ENCODE data around the gene LMBR1. TPM values are rescaled to one million over a fixed set of nuclear protein-coding genes. Genes with fewer than 3 reads are reported as not detected.

The LMBR1 gene
- total and polyA plus RNA-seq, 2 of the 13 experiments (the other 11 are each of a cell fraction or from before 2014, with no cell fraction given) = 20.9 to 39.6 TPM

DNA sequence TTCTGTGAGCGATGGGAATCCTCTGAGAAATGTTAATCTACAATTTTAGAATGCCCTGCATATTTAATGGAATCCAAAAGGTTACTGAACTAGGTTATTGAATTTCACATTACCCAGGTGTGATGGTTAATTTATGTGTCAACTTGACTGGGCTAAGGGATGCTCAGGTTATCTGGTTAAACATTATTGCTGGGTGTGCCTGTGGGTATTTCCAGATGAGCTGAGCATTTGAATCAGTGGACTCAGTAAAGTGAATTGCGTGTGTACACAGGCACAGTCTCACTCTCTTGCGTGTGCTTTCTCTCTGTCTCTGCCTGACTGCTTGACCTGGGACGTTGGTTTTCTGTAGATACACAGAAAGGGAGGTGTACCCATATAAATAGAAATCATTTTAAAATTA, 230.7 kb downstream of the LMBR1 start:
- H3K79me2 ChIP-seq (ENCODE audit: insufficient read depth, low read length) = no peaks in the 10 kb centered on the region
- H2AFZ ChIP-seq (ENCODE audit: low read length) = no peak overlapping the region
- ChIA-PET CTCF (ENCODE audit: low intra/inter-chr PET ratio, low total read pairs) (no interaction called here), POLR2A (no interaction called here)
- H3K4me2 ChIP-seq (ENCODE audit: low read depth, low read length) = no peak overlapping the region
- TF ChIP-seq CEBPG (CRISPR knock-in tag; IDR thresholded peaks at IDR 0.05) (no peak), SATB2 (CRISPR knock-in tag; IDR thresholded peaks at IDR 0.05) (no peak), ZNF629 (CRISPR knock-in tag; conservative IDR thresholded peaks at IDR 0.05) (no peak), ZSCAN9 (CRISPR knock-in tag; IDR thresholded peaks at IDR 0.05; ENCODE audit: borderline replicate concordance) (no peak), KLF15 (CRISPR knock-in tag; IDR thresholded peaks at IDR 0.05; ENCODE audit: borderline replicate concordance) (no peak), HIVEP1 (CRISPR knock-in tag; IDR thresholded peaks at IDR 0.05) (no peak), ZNF556 (CRISPR knock-in tag; IDR thresholded peaks at IDR 0.05; ENCODE audit: borderline replicate concordance) (no peak), MEF2D (CRISPR knock-in tag; IDR thresholded peaks at IDR 0.05) (no peak), FOXO1 (CRISPR knock-in tag; IDR thresholded peaks at IDR 0.05) (no peak), TBX2 (CRISPR knock-in tag; IDR thresholded peaks at IDR 0.05; ENCODE audit: borderline replicate concordance) (no peak), ZMYM3 (CRISPR knock-in tag; IDR thresholded peaks at IDR 0.05) (no peak), SNRNP70 (IDR thresholded peaks at IDR 0.05; ENCODE audit: low read depth, low read length) (no peak), ZNF570 (CRISPR knock-in tag; IDR thresholded peaks at IDR 0.05; ENCODE audit: borderline replicate concordance) (no peak)
- TF ChIP-seq, protein P1, sequence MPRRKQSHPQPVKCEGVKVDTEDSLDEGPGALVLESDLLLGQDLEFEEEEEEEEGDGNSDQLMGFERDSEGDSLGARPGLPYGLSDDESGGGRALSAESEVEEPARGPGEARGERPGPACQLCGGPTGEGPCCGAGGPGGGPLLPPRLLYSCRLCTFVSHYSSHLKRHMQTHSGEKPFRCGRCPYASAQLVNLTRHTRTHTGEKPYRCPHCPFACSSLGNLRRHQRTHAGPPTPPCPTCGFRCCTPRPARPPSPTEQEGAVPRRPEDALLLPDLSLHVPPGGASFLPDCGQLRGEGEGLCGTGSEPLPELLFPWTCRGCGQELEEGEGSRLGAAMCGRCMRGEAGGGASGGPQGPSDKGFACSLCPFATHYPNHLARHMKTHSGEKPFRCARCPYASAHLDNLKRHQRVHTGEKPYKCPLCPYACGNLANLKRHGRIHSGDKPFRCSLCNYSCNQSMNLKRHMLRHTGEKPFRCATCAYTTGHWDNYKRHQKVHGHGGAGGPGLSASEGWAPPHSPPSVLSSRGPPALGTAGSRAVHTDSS (CRISPR knock-in tag; conservative IDR thresholded peaks at IDR 0.05) = no peak
- TF ChIP-seq, protein P2, sequence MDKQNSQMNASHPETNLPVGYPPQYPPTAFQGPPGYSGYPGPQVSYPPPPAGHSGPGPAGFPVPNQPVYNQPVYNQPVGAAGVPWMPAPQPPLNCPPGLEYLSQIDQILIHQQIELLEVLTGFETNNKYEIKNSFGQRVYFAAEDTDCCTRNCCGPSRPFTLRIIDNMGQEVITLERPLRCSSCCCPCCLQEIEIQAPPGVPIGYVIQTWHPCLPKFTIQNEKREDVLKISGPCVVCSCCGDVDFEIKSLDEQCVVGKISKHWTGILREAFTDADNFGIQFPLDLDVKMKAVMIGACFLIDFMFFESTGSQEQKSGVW (CRISPR knock-in tag; IDR thresholded peaks at IDR 0.05; ENCODE audit: borderline replicate concordance) = no peak
- TF ChIP-seq, protein P3, sequence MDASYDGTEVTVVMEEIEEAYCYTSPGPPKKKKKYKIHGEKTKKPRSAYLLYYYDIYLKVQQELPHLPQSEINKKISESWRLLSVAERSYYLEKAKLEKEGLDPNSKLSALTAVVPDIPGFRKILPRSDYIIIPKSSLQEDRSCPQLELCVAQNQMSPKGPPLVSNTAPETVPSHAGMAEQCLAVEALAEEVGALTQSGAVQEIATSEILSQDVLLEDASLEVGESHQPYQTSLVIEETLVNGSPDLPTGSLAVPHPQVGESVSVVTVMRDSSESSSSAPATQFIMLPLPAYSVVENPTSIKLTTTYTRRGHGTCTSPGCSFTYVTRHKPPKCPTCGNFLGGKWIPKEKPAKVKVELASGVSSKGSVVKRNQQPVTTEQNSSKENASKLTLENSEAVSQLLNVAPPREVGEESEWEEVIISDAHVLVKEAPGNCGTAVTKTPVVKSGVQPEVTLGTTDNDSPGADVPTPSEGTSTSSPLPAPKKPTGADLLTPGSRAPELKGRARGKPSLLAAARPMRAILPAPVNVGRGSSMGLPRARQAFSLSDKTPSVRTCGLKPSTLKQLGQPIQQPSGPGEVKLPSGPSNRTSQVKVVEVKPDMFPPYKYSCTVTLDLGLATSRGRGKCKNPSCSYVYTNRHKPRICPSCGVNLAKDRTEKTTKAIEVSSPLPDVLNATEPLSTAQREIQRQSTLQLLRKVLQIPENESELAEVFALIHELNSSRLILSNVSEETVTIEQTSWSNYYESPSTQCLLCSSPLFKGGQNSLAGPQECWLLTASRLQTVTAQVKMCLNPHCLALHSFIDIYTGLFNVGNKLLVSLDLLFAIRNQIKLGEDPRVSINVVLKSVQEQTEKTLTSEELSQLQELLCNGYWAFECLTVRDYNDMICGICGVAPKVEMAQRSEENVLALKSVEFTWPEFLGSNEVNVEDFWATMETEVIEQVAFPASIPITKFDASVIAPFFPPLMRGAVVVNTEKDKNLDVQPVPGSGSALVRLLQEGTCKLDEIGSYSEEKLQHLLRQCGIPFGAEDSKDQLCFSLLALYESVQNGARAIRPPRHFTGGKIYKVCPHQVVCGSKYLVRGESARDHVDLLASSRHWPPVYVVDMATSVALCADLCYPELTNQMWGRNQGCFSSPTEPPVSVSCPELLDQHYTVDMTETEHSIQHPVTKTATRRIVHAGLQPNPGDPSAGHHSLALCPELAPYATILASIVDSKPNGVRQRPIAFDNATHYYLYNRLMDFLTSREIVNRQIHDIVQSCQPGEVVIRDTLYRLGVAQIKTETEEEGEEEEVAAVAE (CRISPR knock-in tag; IDR thresholded peaks at IDR 0.05; ENCODE audit: borderline replicate concordance) = no peak
- TF ChIP-seq, protein P4, sequence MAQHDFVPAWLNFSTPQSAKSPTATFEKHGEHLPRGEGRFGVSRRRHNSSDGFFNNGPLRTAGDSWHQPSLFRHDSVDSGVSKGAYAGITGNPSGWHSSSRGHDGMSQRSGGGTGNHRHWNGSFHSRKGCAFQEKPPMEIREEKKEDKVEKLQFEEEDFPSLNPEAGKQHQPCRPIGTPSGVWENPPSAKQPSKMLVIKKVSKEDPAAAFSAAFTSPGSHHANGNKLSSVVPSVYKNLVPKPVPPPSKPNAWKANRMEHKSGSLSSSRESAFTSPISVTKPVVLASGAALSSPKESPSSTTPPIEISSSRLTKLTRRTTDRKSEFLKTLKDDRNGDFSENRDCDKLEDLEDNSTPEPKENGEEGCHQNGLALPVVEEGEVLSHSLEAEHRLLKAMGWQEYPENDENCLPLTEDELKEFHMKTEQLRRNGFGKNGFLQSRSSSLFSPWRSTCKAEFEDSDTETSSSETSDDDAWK (CRISPR knock-in tag; IDR thresholded peaks at IDR 0.05) = no peak
- FAIRE-seq (no peak), ATAC-seq (no peak), DNase-seq (ENCODE audit: low spot score) (no peak)
- no peak overlapping the region for H3K4me3 ChIP-seq (replicated peaks in 1 of 3; ENCODE audit: insufficient read depth in 1 of 3, low read depth in 2 of 3, low read length in 3 of 3)
- no peaks in the 10 kb centered on the region for H3K36me3 ChIP-seq (replicated peaks in 1 of 2; ENCODE audit: control insufficient read depth in 1 of 2, insufficient read depth in 2 of 2, low read length in 2 of 2)
- no peaks in the 10 kb centered on the region for H3K9me3 ChIP-seq (ENCODE audit: low read length)
- peaks cover 23% of the 10 kb centered on the region for H3K4me1 ChIP-seq (ENCODE audit: insufficient read depth, low read length)
- intact Hi-C loops (cut with micrococcal nuclease; ENCODE audit: unreplicated experiment) (no loop called here), in situ Hi-C loops (cut with HindIII; ENCODE audit: extremely low pct_ligation_motif_present, low pct_unique_long_range_greater_than_20kb) (no loop called here)
- H3K27ac ChIP-seq (ENCODE audit: extremely low read length, insufficient read depth, low read length) = no peak overlapping the region
- H3K9ac ChIP-seq (ENCODE audit: insufficient read depth, low read depth, low read length) = no peak overlapping the region
- H4K20me1 ChIP-seq (ENCODE audit: insufficient read depth, low read length) = no peaks in the 10 kb centered on the region
- WGBS (ENCODE audit: low lambda C conversion rate) = 75% methylated on average over 4 of the region's 4 CpGs
- no TSS peak for BruUV-seq (replicated peaks)
- no peaks in the 10 kb centered on the region for H3K27me3 ChIP-seq (ENCODE audit: control insufficient read depth in 1 of 2, insufficient read depth in 2 of 2, low read length in 2 of 2)

Data from HepG2 (cell line).